ENCODE data around the gene TPH2. TPM values are rescaled to one million over a fixed set of nuclear protein-coding genes. Genes with fewer than 3 reads are reported as not detected.

The TPH2 gene
- total and polyA plus RNA-seq, 9 of the 15 experiments (the other 6 are each of a cell fraction or from before 2014, with no cell fraction given), result 0.06 to 0.28 (median 0.14) TPM; not detected in 4

DNA sequence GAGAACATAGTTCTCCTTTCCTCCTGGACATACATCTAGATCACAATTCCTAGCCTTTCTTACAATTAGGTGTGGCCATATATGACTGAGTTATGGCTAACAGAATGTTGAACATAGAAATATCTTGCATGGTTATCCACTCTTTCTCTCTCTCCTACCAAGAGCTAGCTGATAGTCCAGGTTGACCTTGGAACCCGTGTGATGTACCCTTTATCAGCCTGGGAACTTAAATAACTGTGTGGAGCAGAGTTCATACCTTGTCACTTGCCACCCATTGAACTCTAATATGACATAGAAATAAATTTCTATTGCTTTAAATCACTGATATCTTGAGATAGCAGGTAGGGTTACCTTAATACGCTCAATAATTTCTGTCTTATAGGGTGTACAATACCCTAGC, 115.9 kb downstream of the TPH2 start:
- intact Hi-C loops (cut with micrococcal nuclease) (no loop called here), in situ Hi-C loops (cut with MboI) (no loop called here)
- Histone ChIP-seq H3K36me3 (ENCODE audit: control insufficient read depth, insufficient read depth, low read length) (no peaks in the 10 kb centered on the region), H3K27ac (ENCODE audit: extremely low read depth, low read depth, low read length) (no peak overlapping the region), H3K4me1 (replicated peaks in 1 of 2; ENCODE audit: control insufficient read depth in 2 of 2, insufficient read depth in 2 of 2, low read length in 2 of 2) (no peaks in the 10 kb centered on the region), H3K4me2 (ENCODE audit: insufficient read depth, low read length) (no peak overlapping the region), H3K9ac (ENCODE audit: insufficient read depth in 1 of 2, low read depth in 2 of 2, low read length in 2 of 2) (no peak overlapping the region), H3K27me3 (ENCODE audit: control insufficient read depth in 2 of 2, insufficient read depth in 2 of 2, low read length in 2 of 2) (peaks cover 0 to 4% of the 10 kb centered on the region in 2 experiments; a peak in 1 of 5 replicates), H3K4me3 (no peak overlapping the region), H2AFZ (ENCODE audit: low read depth, low read length) (no peak overlapping the region), H4K20me1 (replicated peaks; ENCODE audit: control insufficient read depth, insufficient read depth, low read length) (no peaks in the 10 kb centered on the region), H3K9me3 (replicated peaks; ENCODE audit: control insufficient read depth, insufficient read depth, low read depth, low read length) (no peaks in the 10 kb centered on the region), H3K9me1 (ENCODE audit: control insufficient read depth, insufficient read depth, low read length) (no peaks in the 10 kb centered on the region), H3K79me2 (ENCODE audit: control insufficient read depth, insufficient read depth, low read length) (no peaks in the 10 kb centered on the region)
- FAIRE-seq, result no peak
- BruUV-seq (replicated peaks), result no TSS peak
- ChIA-PET POLR2A (no interaction called here), CTCF (ENCODE audit: low intra/inter-chr PET ratio) (no interaction called here)
- WGBS (ENCODE audit: insufficient coverage, low coverage, missing lambda C conversion rate), result 2% methylated on average over 2 of the region's 2 CpGs
- no peak for DNase-seq (ENCODE audit: extremely low read depth in 1 of 4, low spot score in 3 of 4)
- TF ChIP-seq, protein P1, sequence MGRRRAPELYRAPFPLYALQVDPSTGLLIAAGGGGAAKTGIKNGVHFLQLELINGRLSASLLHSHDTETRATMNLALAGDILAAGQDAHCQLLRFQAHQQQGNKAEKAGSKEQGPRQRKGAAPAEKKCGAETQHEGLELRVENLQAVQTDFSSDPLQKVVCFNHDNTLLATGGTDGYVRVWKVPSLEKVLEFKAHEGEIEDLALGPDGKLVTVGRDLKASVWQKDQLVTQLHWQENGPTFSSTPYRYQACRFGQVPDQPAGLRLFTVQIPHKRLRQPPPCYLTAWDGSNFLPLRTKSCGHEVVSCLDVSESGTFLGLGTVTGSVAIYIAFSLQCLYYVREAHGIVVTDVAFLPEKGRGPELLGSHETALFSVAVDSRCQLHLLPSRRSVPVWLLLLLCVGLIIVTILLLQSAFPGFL (CRISPR knock-in tag; IDR thresholded peaks at IDR 0.05), result no peak
- no peak for ATAC-seq

DNA sequence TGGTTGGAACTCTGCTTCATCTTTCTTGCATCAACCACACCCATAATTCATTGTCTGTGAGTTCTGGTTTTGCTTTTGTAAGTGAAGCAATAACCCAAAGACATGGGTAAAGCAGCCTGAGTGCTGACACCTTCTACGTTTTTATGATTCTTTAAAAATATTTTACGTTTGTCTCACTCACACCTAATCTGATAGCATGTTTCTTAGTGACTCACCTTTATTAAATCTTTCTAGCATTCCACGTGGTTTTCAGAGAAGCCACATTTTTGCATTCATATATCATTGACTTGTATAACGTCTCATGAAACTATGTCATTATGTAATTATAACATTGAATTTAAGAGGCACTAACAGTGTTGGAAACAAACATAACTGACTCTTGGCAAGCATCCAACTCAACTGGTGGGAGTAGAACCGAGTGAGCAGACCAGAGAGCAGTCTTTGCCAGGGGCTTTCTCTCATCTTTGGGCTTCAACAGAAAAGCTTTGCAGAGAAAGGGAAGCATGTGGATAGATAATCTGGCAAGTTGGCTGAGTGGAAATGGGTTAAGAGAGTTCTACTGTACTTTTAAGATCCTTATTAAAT, 118.8 kb downstream of the TPH2 start:
- DNase-seq (ENCODE audit: extremely low read depth in 1 of 4, low spot score in 3 of 4), result no peak
- CTCF ChIA-PET (ENCODE audit: low intra/inter-chr PET ratio), result no interaction called here
- no peaks in the 10 kb centered on the region for H3K9me1 ChIP-seq (ENCODE audit: control insufficient read depth, insufficient read depth, low read length)
- H3K4me2 ChIP-seq (ENCODE audit: insufficient read depth, low read length), result no peak overlapping the region
- no TSS peak for BruUV-seq (replicated peaks)
- H2AFZ ChIP-seq (ENCODE audit: low read depth, low read length), result no peak overlapping the region
- ATAC-seq, result no peak
- H3K27me3 ChIP-seq (ENCODE audit: control insufficient read depth in 2 of 2, insufficient read depth in 2 of 2, low read length in 2 of 2), result no peaks in the 10 kb centered on the region; a peak in 1 of 5 replicates
- no peak overlapping the region for H3K4me3 ChIP-seq
- no peak overlapping the region for H3K27ac ChIP-seq (ENCODE audit: extremely low read depth, low read depth, low read length)
- no peaks in the 10 kb centered on the region for H4K20me1 ChIP-seq (replicated peaks; ENCODE audit: control insufficient read depth, insufficient read depth, low read length)
- no peaks in the 10 kb centered on the region for H3K79me2 ChIP-seq (ENCODE audit: control insufficient read depth, insufficient read depth, low read length)
- H3K4me1 ChIP-seq (replicated peaks in 1 of 2; ENCODE audit: control insufficient read depth in 2 of 2, insufficient read depth in 2 of 2, low read length in 2 of 2), result no peaks in the 10 kb centered on the region
- H3K9me3 ChIP-seq (replicated peaks; ENCODE audit: control insufficient read depth, insufficient read depth, low read depth, low read length), result no peaks in the 10 kb centered on the region
- TF ChIP-seq HSF4 (CRISPR knock-in tag; IDR thresholded peaks at IDR 0.05; ENCODE audit: borderline replicate concordance) (no peak), ZNF224 (CRISPR knock-in tag; IDR thresholded peaks at IDR 0.05) (no peak), MCM7 (IDR thresholded peaks at IDR 0.05) (no peak), ZFP30 (CRISPR knock-in tag; IDR thresholded peaks at IDR 0.05; ENCODE audit: borderline replicate concordance) (no peak), MED1 (CRISPR knock-in tag; IDR thresholded peaks at IDR 0.05; ENCODE audit: borderline replicate concordance) (no peak), DMBX1 (CRISPR knock-in tag; IDR thresholded peaks at IDR 0.05; ENCODE audit: borderline replicate concordance) (no peak), NFIC (IDR thresholded peaks at IDR 0.05) (peak; percentile 76), TCF7L2 (IDR thresholded peaks at IDR 0.05; ENCODE audit: low read depth, low read length) (no peak), CBX5 (IDR thresholded peaks at IDR 0.05; ENCODE audit: borderline replicate concordance, low read depth) (no peak), XRCC4 (IDR thresholded peaks at IDR 0.05; ENCODE audit: extremely low read depth, insufficient read depth, insufficient read length) (no peak), GTF2E2 (tag; IDR thresholded peaks at IDR 0.05) (no peak), CEBPG (CRISPR knock-in tag; IDR thresholded peaks at IDR 0.05) (no peak), CEBPG (tag; conservative IDR thresholded peaks at IDR 0.05 in 1 of 2, IDR thresholded peaks at IDR 0.05 in 1 of 2) (peak in 1 of 2 experiments; percentile 24; a peak in 1 of 4 replicates), MYC (IDR thresholded peaks at IDR 0.05; ENCODE audit: low read depth, low read length) (no peak), MYC (CRISPR knock-in tag; IDR thresholded peaks at IDR 0.05; ENCODE audit: borderline replicate concordance, low read depth) (no peak), TFAM (CRISPR knock-in tag; conservative IDR thresholded peaks at IDR 0.05) (no peak), PTTG1 (tag; IDR thresholded peaks at IDR 0.05; ENCODE audit: low read depth) (no peak)
- H3K9ac ChIP-seq (ENCODE audit: insufficient read depth in 1 of 2, low read depth in 2 of 2, low read length in 2 of 2), result no peak overlapping the region
- no peak for FAIRE-seq
- intact Hi-C loops (cut with micrococcal nuclease) (no loop called here), in situ Hi-C loops (cut with MboI) (no loop called here)
- no peaks in the 10 kb centered on the region for H3K36me3 ChIP-seq (ENCODE audit: control insufficient read depth, insufficient read depth, low read length)
- POLR2A ChIA-PET, result no interaction called here
- WGBS (ENCODE audit: insufficient coverage, low coverage, missing lambda C conversion rate), result 2% methylated on average over 5 of the region's 5 CpGs

Data from K562 (cell line).